ENCODE results near the gene SGPP2.

Gene SGPP2

DNA sequence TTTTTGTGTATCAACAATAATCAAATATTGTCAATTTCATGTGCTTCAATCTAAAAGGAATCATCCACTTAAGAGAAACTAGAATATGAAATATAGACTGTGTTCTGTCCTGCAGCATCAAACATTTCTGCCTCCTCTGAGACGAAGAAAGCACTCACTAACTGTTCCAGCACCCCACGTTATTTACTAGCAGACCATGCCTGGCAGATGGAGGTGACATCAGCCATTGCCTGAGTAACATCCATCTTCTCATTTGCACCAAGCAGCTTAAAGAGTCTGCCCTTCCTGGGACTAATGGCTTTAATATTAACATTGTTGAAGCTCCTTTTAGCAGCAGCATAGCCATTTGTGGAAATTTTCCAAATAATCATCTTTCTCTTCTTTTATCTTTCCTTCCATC, 25.7 kb downstream of the SGPP2 start:
- no peak overlapping the region for H3K27ac ChIP-seq
- H3K27me3 ChIP-seq (replicated peaks): no peaks in the 10 kb centered on the region
- DNase-seq: no peak
- no peak overlapping the region for H3K4me3 ChIP-seq (ENCODE audit: low read depth, low read length)
- in situ Hi-C loops (cut with HindIII; ENCODE audit: low pct_ligation_motif_present, low sequenced_read_pairs): no loop called here
- TF ChIP-seq, protein P1, sequence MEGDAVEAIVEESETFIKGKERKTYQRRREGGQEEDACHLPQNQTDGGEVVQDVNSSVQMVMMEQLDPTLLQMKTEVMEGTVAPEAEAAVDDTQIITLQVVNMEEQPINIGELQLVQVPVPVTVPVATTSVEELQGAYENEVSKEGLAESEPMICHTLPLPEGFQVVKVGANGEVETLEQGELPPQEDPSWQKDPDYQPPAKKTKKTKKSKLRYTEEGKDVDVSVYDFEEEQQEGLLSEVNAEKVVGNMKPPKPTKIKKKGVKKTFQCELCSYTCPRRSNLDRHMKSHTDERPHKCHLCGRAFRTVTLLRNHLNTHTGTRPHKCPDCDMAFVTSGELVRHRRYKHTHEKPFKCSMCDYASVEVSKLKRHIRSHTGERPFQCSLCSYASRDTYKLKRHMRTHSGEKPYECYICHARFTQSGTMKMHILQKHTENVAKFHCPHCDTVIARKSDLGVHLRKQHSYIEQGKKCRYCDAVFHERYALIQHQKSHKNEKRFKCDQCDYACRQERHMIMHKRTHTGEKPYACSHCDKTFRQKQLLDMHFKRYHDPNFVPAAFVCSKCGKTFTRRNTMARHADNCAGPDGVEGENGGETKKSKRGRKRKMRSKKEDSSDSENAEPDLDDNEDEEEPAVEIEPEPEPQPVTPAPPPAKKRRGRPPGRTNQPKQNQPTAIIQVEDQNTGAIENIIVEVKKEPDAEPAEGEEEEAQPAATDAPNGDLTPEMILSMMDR (IDR thresholded peaks at IDR 0.05; ENCODE audit: low read depth, low read length, missing control alignments): no peak
- H3K36me3 ChIP-seq (replicated peaks): no peaks in the 10 kb centered on the region

DNA sequence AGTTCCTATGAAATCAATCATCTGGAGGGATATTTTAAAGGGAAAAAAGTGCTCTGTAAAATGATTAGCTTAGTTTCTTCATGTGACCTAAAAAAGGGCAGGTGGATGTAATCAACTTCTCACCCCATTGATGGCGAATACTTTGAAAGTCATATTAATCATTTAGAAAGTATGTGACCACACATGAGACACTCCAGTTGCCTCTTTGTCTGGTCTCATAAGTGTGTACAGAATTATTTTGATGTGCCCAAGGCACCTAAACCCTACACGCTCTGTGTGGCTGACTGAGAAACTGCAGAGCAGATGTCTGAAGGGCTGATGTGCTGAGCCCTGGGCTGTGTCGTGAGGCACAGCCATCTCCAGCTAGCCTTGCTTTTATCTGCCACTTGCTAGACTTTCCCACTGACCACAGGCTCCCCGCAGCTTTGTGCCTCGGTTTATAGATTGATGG, 26.9 kb downstream of the SGPP2 start:
- Histone ChIP-seq H3K36me3 (replicated peaks) (no peaks in the 10 kb centered on the region), H3K27ac (no peak overlapping the region), H3K4me3 (ENCODE audit: low read depth, low read length) (no peak overlapping the region), H3K27me3 (replicated peaks) (no peaks in the 10 kb centered on the region)
- TF ChIP-seq, protein P1 (IDR thresholded peaks at IDR 0.05; ENCODE audit: low read depth, low read length, missing control alignments): no peak
- no peak for DNase-seq
- in situ Hi-C loops (cut with HindIII; ENCODE audit: low pct_ligation_motif_present, low sequenced_read_pairs): no loop called here

DNA sequence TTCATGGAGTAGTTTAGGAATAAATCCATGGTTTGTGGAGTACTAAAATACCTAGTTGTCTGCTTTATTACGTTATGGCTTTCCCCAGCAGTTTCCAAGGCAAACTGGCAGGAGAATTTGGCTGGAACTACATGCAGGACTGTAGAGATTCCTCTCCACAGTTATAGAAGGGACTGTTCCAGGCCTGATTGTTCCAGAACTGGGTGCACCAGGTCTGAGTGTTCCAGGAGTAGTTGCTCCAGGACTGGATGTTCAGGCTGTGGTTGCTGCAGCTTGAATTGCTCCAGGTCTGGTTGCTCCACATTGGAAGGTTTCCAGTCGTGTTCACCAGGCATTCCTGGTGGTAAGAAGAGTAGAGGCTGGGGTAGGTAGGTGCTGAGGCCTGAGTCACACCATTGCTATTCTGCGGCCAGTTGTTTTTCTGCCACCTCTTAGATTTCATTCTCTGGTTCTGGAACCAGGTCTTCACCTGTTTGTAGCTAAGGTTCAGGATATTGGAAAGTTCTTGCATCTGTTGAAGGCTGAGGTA, 28.1 kb downstream of the SGPP2 start:
- no peaks in the 10 kb centered on the region for H3K36me3 ChIP-seq (replicated peaks)
- H3K27ac ChIP-seq: no peak overlapping the region
- in situ Hi-C loops (cut with HindIII; ENCODE audit: low pct_ligation_motif_present, low sequenced_read_pairs): no loop called here
- no peaks in the 10 kb centered on the region for H3K27me3 ChIP-seq (replicated peaks)
- TF ChIP-seq, protein P1 (IDR thresholded peaks at IDR 0.05; ENCODE audit: low read depth, low read length, missing control alignments): no peak
- no peak for DNase-seq
- H3K4me3 ChIP-seq (ENCODE audit: low read depth, low read length): no peak overlapping the region

DNA sequence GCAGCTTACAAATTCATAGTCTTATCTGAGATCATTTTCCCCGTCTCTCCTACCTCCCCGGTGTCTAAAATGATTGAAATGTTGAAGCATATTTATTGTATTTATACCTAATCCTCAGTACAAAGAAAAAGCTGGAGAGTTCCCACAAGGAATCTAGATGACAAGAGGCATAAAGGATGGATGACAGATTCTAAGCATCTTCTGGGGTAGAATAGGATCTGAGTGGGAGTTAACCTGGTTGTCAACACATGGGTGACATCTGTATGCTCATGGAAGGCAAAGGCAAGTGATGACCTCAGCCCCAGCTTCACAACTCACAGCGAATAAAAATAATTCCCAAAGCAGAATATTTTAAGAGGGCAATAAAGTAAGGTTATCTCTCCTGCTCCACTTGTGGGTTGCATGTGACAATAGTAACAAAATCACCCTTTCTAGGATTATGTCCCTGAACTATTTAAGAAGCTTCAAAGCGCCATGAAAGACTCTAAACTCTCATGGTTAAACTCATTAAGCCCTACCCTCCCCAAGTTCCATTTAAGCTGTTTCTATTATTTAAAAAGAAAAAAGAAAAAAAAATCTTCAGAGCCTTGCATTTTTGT, 32.2 kb downstream of the SGPP2 start:
- H3K36me3 ChIP-seq (replicated peaks): no peaks in the 10 kb centered on the region
- TF ChIP-seq, protein P1 (IDR thresholded peaks at IDR 0.05; ENCODE audit: low read depth, low read length, missing control alignments): no peak
- no peaks in the 10 kb centered on the region for H3K27me3 ChIP-seq (replicated peaks)
- in situ Hi-C loops (cut with HindIII; ENCODE audit: low pct_ligation_motif_present, low sequenced_read_pairs): no loop called here
- no peak for DNase-seq
- no peak overlapping the region for H3K4me3 ChIP-seq (ENCODE audit: low read depth, low read length)
- no peak overlapping the region for H3K27ac ChIP-seq

DNA sequence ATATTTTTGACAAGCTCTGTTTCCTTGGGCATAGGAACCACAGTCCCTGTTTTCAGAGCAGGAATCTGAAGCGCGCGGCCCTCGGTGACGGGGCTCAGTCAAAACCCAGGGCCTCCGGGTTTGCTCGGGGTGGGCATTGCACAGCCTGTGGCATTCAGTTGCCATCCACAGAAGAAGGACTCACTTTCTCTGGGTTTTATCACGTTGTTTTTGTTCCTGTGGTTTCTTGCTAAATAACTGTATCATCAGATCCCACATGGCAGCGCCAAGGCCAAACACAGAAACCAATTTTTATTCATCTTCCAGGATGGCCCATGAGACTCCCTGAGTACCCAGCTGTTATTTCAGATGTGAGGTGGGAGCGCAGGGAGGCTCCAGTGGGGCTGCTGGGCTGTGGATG, 35.6 kb downstream of the SGPP2 start:
- TF ChIP-seq, protein P1 (IDR thresholded peaks at IDR 0.05; ENCODE audit: low read depth, low read length, missing control alignments): no peak
- Histone ChIP-seq H3K36me3 (replicated peaks) (no peaks in the 10 kb centered on the region), H3K27ac (no peak overlapping the region), H3K27me3 (replicated peaks) (no peaks in the 10 kb centered on the region), H3K4me3 (ENCODE audit: low read depth, low read length) (no peak overlapping the region)
- in situ Hi-C loops (cut with HindIII; ENCODE audit: low pct_ligation_motif_present, low sequenced_read_pairs): no loop called here
- DNase-seq: no peak

DNA sequence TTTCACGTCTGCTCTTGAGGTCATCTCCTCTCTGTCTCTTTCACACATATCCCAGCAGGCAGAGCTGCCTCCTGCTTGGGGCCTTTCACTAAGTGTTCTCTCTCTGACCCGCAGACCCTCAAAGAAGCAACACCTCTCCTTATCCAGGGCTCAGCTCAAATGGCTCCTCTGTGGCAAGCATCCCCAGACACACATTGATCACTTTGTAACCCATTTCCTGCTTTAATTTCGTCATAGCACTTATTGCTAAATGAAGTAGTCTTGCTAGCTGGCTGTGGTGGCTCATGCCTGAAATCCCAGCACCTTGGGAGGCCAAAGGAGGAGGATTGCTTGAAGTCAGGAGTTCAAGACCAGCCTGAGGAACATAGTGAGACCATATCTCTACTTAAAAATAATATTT, 41.4 kb downstream of the SGPP2 start:
- no peak overlapping the region for H3K27ac ChIP-seq
- H3K36me3 ChIP-seq (replicated peaks): no peaks in the 10 kb centered on the region
- TF ChIP-seq, protein P1 (IDR thresholded peaks at IDR 0.05; ENCODE audit: low read depth, low read length, missing control alignments): no peak
- no peaks in the 10 kb centered on the region for H3K27me3 ChIP-seq (replicated peaks)
- no peak overlapping the region for H3K4me3 ChIP-seq (ENCODE audit: low read depth, low read length)
- in situ Hi-C loops (cut with HindIII; ENCODE audit: low pct_ligation_motif_present, low sequenced_read_pairs): no loop called here
- no peak for DNase-seq
